ENCODE results near the gene KCND3.

KCND3 gene

DNA sequence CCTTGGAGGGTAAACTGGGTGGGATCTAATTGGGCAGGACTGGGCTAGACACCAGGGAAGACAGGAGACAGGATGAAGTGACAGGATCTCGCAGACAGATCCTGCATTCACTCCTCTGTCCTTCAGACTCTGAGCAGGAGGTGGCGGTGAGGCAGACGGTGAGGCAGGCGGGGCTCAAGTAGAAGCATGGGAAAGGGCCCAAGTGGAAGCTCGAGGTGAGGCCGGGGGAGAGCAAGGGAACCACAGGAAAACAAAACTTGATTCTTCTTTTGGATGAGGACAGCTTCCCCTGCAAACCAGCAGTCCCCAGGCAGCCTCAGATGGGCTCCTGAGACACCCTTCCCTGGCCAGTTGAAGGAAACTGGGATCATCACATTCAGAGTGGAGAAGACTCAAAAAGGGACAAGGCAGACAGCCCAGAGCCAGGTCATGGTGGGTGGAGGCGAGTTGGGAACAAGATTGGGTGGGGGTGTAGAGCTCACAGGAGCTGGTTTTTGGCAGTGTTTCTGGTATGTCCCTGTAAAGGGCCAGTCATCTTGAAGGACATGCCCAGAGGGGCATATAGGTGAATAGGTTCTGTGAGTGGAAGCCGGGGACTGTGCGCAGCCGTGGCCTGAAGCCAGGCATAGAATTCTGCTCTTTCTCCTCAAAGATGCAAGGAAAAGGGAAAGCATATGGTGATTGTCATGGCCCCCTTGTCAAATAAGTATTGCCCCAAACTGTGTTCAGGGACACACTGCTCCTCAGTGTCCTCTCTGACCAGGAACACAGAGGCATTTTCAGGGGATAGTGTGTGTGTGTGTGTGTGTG is 268.3 kb downstream of the KCND3 start:
- no peak for DNase-seq
